NCI-H2227 (cell line): ENCODE results near the gene SHOC2.

Experiments
- DNase-seq: peaks from one replicate; lab custom pipeline; 2025; ENCODE audit not compliant: unreplicated experiment; lab: John Stamatoyannopoulos, UW

SHOC2 gene

DNA sequence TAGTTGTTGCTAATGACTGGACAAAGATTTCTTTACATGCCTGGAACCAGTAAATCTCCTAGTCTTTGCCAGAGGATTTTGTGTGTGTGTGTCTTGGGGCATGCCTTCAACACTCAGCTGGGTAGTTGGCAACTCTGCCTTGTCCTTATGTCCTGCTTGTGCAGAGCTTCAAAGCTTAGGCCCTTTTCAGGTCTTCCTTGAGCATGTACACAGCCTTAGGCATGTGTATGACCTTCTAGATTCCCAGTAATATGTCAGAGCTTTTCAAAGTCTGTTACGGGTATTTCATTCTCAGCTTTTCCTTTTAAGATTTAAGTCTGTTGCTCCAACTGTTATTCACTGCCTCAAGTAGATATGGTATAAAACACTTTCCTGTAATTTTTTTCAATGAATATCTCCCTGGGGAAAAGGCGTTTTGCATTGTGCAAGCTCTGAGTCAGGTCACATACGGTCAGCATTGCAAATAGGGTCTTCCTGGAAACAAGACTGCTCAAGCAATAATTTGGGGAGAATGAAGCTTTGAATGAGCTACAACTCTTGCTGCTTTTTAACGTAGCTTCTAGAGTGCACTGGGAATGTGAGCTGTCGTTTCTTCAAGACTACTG is 25.5 kb downstream of the SHOC2 start:
- no peak for DNase-seq

DNA sequence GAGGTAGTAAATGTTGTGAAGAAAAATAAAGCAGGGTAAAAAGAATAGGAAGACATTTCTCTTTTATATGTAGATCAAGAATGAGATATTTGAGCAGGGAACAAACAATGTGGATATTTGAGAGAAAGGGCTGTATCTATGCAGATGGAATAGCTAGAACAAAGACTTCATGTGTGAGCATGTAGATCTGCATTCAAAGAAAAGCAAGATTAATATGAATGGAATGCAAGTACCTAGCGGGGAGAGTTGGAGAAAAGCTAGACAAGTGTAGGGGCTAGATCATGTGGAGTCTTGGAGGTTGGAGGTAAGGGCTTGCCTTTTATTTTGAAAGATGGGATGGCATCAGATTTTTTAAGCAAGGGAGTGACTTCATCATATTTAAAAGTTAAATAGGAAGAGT is 27.1 kb downstream of the SHOC2 start:
- no peak for DNase-seq

DNA sequence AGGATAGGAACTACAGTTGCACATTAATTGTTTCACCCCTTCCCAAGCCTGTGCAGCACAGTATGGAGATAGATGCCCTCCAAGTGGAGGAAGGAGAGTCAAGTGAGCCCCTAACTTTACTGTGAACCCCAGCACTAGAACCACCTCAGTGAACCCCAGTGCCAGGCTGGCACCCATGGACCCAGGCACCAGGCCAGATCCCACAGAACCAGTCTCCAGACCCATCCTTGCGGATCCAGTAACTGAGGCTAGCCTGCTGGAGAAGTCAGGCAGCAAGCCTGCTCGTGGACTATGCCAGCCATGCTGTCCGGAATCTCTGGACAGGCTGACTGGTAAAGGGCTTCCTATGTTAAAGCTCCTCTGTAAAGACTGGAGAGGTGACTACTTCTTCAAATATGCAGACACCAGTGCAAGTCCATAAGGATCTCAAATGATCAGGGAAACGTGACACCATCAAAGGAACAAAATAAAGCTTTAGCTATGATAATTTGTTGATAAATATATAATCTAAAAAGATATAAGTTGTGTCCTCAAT is 27.7 kb downstream of the SHOC2 start:
- no peak for DNase-seq

DNA sequence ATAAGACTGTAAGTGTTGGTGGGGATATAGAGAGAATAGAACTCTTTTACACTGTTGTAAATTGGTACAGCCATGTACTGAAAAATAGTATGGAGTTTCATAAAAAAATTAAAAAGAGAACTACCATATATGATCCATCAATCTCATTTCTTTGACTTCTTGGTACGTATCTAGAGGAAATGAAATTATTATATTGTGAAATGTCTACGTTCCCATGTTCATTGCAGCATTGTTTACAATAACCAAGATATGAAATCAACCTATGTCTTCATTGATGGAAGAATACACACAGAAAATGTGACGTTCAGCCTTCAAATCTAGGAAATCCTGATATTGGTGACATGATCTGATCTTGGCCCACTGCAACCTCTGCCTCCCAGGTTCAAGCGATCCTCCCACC is 32.0 kb downstream of the SHOC2 start:
- no peak for DNase-seq

DNA sequence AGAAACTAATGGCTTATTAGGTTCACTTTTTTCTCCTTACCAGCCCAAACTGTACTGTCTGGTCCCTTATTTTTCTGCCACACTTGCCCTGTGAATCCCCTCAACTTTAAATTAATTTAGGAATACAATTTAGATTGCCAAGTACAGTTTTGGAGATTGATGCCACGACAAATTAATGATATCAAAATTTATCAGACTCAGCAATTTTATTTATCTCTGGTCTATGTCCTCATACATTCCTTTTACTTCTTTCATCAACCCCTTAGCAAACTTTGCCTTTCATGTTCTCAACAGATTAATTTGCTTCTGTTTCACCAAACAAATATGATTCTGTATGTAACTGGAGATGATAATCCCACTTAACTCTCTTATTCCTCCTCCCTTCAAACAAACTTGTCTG is 38.2 kb downstream of the SHOC2 start:
- no peak for DNase-seq

DNA sequence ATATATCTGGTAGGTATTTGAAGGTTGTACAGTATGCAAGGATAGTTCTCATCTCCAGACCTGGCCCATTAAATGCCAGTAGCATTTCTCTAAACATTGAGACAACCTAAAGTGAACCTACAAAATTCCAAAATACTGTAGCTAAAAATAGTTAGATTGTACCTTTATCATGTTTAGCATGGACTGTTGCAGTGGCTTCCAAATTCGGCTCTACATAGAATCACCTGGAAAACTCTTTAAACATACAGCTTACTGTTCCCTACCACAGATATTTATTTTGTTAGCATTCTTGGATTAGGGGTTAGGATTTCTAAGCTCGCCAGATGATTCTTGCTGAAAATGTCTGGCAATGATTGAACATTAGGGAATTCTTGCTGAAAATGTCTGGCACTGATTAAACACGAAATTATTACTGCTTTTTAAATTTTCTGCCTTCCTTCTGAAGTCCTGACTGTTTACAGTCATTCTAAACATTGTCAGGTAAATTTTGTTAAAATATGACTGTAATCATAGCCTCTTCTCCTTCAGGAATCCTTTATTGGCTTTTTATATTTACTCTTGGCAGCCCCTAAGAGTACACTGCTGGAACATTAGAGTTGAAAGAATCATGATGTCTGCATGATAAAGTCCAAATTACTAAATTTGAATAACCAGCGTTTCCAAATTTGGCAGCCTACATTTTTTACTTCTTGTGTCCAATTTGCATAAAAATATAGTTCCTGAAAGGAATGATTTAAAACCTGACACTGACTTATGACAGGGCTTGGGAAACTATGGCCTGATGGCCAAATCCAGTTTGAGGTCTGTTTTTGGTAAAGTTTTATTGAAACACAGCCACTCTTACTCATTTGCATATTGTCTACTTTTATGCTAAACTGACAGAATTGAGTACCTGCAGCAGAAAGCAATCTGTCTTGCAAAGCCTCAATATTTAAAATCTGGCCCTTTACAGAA is 40.3 kb downstream of the SHOC2 start:
- no peak for DNase-seq

DNA sequence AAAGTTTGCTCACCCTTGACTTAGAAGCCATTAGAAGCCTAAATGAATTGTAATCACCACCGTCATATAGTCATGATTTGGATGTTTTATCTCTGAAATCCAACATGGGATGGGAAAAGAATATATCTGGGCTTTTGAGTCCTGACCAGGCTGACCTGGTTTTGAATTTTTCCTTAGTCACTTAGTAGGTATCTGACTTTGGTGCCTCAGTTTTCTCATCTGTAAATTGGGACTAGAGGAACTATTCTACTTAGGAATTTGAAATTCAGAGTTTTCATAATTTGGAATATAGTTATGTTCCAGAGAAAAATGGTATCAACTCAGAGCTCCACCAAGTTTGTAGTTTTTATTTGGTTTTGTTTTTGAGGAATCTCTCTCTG is 40.9 kb downstream of the SHOC2 start:
- no peak for DNase-seq

DNA sequence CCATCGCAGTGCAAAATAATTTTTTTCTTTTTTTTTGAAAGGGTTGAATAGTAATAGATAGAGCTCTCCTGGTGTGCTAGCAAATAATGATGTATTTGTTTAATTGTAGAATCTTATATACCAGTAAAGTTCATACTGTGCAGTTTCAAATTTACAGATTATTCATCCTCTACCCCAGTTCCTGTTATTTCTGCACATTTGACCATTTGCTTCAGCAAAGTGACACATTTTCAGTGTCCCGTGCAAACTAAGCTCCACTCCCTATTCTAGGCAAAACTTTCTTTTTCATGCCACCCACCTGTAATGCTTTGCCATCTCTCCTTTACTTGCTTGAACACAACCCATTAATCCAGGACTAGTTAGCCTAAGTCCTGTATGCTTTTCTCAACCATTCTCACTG is 43.0 kb downstream of the SHOC2 start:
- DNase-seq: no peak

DNA sequence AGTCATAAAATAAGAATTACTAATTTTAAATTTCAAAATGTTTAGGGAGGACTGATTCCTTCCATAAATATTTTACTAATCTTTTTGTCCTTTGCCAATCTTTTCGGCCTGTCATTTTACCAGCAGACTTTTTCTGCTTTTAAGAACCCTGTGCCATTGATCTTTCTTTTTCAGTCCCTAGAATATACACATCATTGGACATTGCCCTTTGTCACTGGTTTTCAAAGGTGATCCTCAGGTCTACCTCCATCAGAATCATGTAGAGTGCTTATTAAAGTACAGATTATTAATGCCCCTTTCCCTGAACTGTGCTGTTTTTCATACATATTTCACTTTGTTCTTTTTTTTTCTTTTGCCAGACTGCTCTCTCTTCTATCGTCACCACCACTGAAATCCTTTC is 43.8 kb downstream of the SHOC2 start:
- no peak for DNase-seq

DNA sequence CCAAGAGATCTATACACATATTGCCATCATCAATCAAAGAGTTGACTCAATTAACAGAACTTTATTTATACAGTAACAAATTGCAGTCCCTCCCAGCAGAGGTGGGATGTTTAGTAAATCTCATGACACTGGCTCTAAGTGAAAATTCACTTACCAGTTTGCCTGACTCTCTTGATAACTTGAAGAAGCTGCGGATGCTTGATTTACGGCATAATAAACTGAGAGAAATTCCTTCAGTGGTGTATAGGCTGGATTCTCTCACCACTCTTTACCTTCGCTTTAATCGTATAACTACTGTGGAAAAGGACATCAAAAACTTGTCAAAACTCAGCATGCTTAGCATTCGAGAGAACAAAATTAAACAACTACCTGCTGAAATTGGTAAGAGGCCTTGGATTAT is 45.3 kb downstream of the SHOC2 start:
- no peak for DNase-seq

DNA sequence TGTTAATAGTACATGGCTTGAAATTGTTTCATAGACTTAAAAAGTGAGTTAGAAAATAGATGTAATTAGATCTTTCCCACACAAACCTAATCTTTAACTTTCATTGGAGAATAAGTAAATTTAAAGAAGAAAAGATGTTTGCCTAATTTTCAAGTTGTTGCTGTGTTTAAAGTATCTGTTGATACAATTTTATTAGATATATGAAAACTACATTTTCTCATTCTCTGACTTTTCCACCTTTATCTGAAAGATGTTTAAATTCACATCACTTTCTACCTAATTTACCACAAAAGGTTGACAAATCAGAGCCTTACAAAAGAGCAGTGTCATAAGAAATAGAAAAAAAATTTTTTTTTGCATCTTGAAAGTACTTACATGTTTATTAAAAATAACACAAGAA is 45.8 kb downstream of the SHOC2 start:
- no peak for DNase-seq

DNA sequence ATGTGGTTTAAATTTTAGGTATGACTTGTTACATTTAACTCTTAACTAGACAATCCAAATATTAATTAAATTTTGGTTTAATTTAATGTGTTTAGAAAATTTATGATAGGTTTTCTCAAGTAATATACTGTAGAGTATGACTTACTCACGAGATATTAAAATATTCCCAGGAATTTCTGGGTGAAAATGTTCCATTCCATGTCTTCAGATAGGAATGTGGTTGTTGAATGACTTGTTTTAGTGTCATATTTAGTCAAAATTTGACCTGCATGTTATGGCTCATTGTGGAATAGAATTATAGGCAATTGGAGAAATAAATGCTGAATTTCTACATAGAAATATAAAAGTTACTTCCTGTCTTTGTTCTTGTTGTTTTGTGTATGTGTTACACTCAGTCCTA is 46.7 kb downstream of the SHOC2 start:
- DNase-seq: no peak

DNA sequence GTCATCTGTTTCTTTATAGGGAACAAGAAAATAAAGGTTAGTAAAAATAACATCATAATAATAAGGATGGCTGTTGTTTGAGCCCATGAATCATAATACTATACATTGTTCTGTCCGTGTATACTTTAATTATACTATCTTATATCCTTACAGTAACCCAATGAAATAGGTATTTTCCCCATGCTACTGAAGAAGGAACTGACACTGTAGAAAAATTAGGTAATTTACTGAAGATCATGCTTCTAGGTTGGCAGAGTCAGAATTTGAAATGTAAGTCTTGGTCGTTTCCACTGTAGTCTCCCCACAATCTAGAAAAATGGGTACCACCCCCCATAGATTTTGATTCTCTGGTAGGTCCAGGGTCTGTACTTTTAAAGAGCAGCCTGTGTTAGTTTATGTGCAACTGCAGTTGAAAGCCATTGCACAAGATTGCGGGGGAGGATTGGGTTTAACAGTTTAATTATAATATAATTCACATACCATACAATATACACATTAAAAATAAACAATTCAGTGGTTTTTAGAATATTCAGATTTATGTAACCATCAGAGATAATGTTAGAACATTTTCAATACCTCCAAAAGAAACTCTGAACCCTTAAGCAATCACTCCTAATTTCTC is 47.7 kb downstream of the SHOC2 start:
- DNase-seq: no peak

DNA sequence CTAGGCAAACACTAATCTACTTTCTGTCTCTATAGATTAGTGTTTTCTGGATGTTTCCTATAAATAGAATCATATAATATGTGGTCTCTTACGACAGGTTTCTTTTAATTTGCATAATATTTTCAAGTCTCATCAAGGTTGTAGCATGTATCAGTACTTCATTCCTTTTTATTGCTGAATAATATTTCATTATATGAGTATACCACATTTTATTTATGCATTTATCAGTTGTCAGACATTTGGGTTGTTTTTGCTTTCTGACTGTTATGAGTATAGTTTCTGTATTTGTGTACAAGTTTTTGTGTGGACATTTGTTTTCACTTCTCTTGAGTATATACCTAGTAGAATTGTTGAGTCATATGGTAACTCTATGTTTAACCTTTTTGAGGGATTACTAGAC is 48.2 kb downstream of the SHOC2 start:
- no peak for DNase-seq

DNA sequence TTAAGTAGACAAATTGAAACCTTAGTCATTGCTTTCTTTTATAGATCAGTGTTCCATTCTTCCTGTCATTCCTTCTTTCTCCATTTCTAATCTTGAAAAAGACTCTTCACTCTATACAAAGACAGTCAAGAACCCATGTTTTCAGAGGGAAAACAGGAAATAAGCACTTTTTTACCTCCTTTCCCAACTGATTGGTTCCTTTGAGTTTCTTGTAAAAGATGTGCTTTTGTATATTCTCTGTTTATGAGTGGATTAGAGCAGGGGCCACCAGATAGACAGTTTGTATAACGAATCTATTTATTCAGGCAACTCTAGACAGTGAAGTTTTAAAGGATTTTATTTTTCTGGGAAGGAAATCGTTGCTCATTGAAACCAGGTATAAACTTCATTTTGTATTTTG is 49.8 kb downstream of the SHOC2 start:
- DNase-seq: no peak

DNA sequence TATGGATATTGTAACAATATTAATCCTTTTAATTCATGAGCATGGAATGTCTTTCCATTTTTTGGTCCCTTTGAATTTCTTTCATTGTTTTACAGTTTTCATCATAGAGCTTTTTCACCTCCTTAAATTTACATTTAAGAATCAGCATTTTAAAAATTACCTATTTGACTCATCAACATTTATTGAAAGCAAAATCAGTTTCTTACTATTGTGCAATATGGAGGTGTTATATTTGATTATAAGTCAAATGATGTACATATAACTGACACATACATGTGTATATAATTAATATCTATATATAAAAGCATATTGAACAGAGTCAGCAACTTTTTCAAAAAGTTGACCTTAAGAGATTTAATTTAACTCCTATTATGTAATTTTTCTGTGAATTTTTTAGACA is 52.2 kb downstream of the SHOC2 start:
- DNase-seq: no peak

DNA sequence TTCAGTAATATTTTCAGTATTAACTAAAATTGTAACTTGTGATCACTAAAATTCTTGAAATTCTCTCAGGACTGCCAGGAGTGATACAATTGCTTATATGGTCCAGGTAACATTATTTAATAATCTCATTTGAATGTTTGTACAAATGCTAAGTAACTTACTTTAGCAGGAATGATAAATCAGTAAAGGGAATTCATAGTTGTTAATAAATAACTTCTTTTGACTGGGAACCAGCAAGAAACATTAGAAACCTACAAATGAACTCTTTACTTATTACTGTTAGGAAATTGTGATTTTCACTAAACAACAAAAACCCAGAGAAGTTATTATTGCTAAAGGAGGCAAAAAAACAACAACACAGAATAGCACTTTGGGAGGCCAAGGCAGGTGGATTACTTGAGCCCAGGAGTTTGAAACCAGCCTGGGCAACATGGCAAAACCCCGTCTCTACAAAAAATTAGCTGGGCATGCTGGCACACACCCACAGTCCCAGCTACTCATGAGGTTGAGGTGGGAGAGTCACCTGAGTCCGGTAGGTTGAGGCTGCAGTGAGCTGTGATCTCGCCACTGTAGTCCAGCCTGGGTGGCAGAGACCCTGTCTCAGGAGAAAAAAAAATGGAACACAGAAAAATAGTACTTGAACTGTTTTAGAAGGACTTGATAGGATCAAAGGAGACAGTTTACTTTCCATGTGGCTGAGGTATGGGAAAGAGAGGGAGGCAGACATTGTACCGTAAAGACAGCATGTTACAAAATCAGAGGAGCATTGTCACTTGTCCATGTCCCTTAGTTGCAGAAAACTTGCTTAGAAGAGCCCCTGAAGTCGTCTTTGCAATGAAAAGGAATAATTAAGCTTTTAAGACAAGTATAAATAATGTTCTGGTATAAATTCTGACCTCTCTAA is 53.1 kb downstream of the SHOC2 start:
- DNase-seq: no peak

DNA sequence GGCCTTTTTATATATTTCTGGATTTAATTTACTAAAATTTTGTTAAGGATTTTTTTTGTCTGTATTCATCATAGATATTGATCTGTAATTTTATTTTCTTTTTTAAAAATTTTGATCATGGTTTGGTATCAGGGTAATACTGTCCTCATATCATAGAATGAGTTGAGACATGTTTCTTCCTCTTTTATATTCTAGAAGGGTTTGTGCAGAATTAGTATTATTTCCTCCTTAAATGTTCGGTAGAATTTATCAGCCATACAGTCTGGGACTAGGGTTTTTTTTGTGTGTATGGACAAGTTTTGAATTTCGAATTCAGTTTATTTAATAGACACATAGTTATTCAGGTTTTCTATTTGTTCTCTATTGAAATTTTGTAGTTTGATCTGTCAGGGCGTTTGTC is 54.0 kb downstream of the SHOC2 start:
- DNase-seq: no peak

DNA sequence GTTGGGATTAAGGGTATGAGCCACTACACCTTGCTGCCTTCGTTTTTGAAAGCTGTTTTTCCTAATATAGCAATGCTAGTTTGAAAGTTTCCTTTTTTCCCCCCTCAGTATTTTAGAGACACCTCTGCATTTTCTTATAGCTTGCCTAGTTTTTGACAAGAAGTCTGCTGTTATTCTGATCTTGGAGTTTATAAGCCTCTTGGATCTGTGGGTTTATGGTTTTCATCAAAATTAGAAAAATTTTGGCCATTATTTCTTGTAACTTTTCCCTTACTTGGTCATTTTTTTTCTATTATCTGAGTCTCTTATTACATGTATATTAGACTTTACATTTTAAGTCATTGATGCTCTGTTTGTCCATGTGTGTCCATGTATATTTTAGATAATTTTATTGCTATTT is 57.2 kb downstream of the SHOC2 start:
- DNase-seq: no peak

DNA sequence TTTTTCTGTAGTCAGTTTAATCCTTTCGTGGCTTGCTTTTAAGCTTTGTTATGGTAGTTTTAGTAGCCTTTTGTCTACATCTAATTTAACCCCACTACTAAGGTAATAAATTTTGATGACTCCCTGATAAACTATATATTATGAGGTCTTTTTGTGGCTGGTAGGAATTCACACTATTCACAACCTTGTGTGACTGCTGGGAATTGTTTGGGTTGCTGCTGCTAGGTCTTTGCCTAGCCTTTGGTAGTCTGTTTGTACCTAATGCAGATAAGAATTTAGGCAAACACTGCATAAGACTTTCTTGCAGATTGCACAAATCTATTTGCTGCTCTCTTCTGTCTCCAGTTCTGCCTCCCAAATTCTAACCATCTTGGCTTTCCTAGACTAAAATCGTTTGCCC is 58.3 kb downstream of the SHOC2 start:
- DNase-seq: no peak

DNA sequence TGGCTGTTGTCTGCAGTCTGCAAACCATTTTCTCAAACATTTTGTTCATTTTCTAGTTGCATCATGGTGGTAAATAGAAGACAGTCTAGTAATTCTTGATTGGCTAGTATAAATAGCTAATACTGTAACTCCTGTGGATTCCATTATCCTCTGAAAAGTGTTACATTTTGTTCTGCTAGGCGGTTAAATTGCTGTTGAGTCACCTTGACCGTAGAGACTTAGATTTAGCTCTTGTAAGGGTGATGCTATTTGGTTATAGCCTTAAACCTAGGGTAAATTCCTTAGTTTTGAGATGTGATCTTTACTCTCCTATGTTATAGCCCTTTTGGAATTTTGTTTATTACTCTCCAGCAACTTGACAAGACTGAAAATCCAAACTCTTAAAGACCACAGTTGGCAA is 58.8 kb downstream of the SHOC2 start:
- no peak for DNase-seq
